ENCODE measurements around the gene REPS1. TPM values are rescaled to one million over a fixed set of nuclear protein-coding genes. Genes with fewer than 3 reads are reported as not detected.
A peak's percentile ranks its signal among the peaks of the same experiment; 100 is the strongest.

The REPS1 gene
- total and polyA plus RNA-seq, 2 of the 13 experiments (the other 11 are each of a cell fraction or from before 2014, with no cell fraction given), result 36.4 to 38.3 TPM

GRCh38 chr6:138987643-138988468 is at the start of gene REPS1 (continued):
- TF ChIP-seq ZNF782 (CRISPR knock-in tag; IDR thresholded peaks at IDR 0.05; ENCODE audit: borderline replicate concordance), result 0 out of 2 replicates have a peak, but pooled peaks have one; percentile 54
- TF ChIP-seq ZNF530 (CRISPR knock-in tag; IDR thresholded peaks at IDR 0.05; ENCODE audit: low read depth), result no peak
- peak; percentile 68; the same call in 1 of the 2 replicates for TF ChIP-seq BORCS8-MEF2B (CRISPR knock-in tag; IDR thresholded peaks at IDR 0.05)
- peak; percentile 42; the same call in 1 of the 2 replicates for TF ChIP-seq KDM5A (IDR thresholded peaks at IDR 0.05; ENCODE audit: borderline replicate concordance, low read length)
- no peak for TF ChIP-seq NONO (IDR thresholded peaks at IDR 0.05)
- TF ChIP-seq NONO (CRISPR knock-in tag; conservative IDR thresholded peaks at IDR 0.05), result peak; percentile 97
- TF ChIP-seq ZNF580 (CRISPR knock-in tag; IDR thresholded peaks at IDR 0.05; ENCODE audit: borderline replicate concordance, low read depth), result peak; percentile 96; the same call in 1 of the 2 replicates
- no peak for TF ChIP-seq SUZ12 (IDR thresholded peaks at IDR 0.05; ENCODE audit: low read depth, low read length)
- TF ChIP-seq TCF12 (IDR thresholded peaks at IDR 0.05), result no peak
- TF ChIP-seq TCF12 (CRISPR knock-in tag; IDR thresholded peaks at IDR 0.05), result peak; percentile 72
- TF ChIP-seq ZBTB21 (CRISPR knock-in tag; IDR thresholded peaks at IDR 0.05), result no peak
- TF ChIP-seq SP1 (IDR thresholded peaks at IDR 0.05), result no peak
- TF ChIP-seq SP1 (CRISPR knock-in tag; IDR thresholded peaks at IDR 0.05), result peak; percentile 74; the same call in 1 of the 2 replicates
- TF ChIP-seq RORA (CRISPR knock-in tag; IDR thresholded peaks at IDR 0.05), result no peak
- TF ChIP-seq YY1 (IDR thresholded peaks at IDR 0.05; ENCODE audit: insufficient read depth, insufficient replicate concordance, low read depth, low read length), result peak; percentile 93
- TF ChIP-seq IRF9 (CRISPR knock-in tag; IDR thresholded peaks at IDR 0.05; ENCODE audit: borderline replicate concordance), result no peak; the same call in 1 of the 2 replicates
- no peak; the same call in 1 of the 2 replicates for TF ChIP-seq ESRRA (CRISPR knock-in tag; IDR thresholded peaks at IDR 0.05; ENCODE audit: low read depth)
- no peak for TF ChIP-seq USF2 (IDR thresholded peaks at IDR 0.05; ENCODE audit: low read depth, low read length)
- TF ChIP-seq USF2 (CRISPR knock-in tag; IDR thresholded peaks at IDR 0.05; ENCODE audit: borderline replicate concordance), result no peak; the same call in 1 of the 2 replicates
- peak; percentile 84 for TF ChIP-seq ZSCAN21 (CRISPR knock-in tag; IDR thresholded peaks at IDR 0.05; ENCODE audit: borderline replicate concordance)
- TF ChIP-seq CEBPZ (IDR thresholded peaks at IDR 0.05; ENCODE audit: low read length), result no peak
- TF ChIP-seq ZNF484 (CRISPR knock-in tag; IDR thresholded peaks at IDR 0.05; ENCODE audit: borderline replicate concordance, low read depth), result 0 out of 2 replicates have a peak, but pooled peaks have one; percentile 16
- 0 out of 2 replicates have a peak, but pooled peaks have one; percentile 63 for TF ChIP-seq SNAPC5 (CRISPR knock-in tag; IDR thresholded peaks at IDR 0.05; ENCODE audit: borderline replicate concordance)
